ENCODE measurements around the gene EEF2K.
A peak's percentile ranks its signal among the peaks of the same experiment; 100 is the strongest.

EEF2K gene

DNA sequence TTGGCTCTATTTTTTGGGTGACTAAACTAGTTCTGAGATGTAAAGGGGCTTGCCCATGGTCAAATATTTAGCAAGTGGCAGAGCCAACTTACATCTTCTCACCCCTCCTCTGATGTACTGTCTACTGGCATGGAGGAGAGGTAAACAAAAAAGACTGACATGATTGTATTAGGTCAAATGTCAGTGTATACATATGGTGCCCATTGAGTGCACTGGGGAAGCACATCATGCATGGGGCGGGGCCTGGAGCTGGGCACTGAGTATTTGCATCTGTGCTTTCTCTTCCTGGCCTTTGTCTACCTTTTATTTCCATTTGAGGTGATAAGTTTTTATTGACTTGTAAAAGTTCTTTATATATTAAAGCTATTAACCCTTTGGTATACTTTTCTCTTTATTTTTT, 68.8 kb downstream of the EEF2K start:
- no peaks in the 10 kb centered on the region for H3K4me1 Mint-ChIP-seq
- no peak overlapping the region for H3K27ac Mint-ChIP-seq
- H3K36me3 Mint-ChIP-seq = peaks cover 60% of the 10 kb centered on the region
- H3K27me3 Mint-ChIP-seq = no peaks in the 10 kb centered on the region
- H3K4me3 Mint-ChIP-seq = no peak overlapping the region
- ATAC-seq = no peak
- no peaks in the 10 kb centered on the region for H3K9me3 Mint-ChIP-seq

DNA sequence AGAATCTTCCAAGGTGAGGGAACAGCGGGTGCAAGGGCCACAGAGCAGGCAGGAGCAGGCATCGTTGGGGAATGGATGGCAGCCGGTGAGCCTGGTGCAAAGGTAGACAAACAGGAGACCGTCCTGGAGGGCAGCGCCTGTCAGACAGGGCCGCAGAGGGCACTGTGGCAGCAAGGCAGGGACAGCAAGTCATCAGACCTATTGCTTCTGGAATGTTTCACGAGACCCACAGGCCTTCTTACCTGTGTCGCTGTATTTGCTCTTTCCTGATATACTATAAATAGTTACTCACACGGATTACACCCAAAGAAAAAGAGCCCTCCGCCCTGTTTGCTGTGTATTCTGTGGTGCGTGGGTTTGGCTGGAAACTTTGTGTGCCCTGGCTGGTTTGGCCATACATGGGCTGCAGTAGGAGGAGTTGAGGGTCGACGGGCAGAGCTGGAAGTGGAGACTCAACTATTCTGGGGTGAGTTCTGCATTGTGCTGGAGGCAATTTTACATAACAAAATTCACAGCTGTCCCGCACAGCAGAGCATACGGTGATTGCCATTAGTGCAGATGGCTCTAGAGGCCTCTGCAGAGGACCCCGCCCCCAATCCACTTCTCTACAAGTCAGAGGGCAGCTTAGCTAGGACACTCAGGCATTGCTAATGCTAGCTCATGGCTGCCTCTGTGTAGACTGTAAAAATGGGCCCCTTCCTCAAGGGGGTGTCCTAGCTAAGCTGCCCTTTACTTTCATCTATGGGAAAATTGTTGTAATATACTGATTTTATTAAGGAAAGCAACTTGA, 72.6 kb downstream of the EEF2K start:
- no peak overlapping the region for H3K27ac Mint-ChIP-seq
- H3K27me3 Mint-ChIP-seq = no peaks in the 10 kb centered on the region
- no peaks in the 10 kb centered on the region for H3K9me3 Mint-ChIP-seq
- peaks cover 61% of the 10 kb centered on the region for H3K36me3 Mint-ChIP-seq
- no peak overlapping the region for H3K4me3 Mint-ChIP-seq
- H3K4me1 Mint-ChIP-seq = no peaks in the 10 kb centered on the region
- ATAC-seq = no peak

DNA sequence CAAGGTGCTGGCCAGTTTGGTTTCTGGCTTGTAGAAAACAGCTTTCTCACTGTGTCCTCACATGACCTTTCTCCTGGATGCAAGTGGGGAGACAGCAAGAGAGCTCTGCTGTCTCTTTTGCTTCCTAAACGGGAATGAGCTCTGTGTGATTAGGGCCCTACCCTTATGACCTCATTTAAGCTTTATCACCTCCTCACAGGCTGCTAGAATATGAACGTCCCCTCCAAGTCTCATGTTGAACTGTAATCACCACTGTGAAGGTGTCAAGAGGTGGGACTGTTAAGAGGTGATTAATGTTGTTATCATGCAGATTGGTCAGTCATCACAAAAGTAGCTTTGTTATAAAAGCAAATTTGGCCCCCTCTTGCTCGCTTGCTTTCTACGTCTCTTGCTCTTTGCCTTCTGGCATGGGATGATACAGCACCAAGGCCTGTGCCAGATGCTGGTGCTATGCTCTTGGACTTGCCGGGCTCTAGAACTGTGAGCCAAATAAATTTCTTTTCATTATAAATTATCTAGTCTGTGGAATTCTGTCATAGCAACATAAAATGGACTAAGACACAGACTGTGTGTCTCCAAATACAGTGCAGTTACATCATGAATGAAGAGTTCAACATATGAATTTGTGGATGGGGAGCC, 76.3 kb downstream of the EEF2K start:
- Mint-ChIP-seq H3K36me3 (peaks cover 59% of the 10 kb centered on the region), H3K9me3 (no peaks in the 10 kb centered on the region), H3K4me1 (no peaks in the 10 kb centered on the region), H3K4me3 (no peak overlapping the region), H3K27me3 (no peaks in the 10 kb centered on the region), H3K27ac (no peak overlapping the region)
- no peak for ATAC-seq

DNA sequence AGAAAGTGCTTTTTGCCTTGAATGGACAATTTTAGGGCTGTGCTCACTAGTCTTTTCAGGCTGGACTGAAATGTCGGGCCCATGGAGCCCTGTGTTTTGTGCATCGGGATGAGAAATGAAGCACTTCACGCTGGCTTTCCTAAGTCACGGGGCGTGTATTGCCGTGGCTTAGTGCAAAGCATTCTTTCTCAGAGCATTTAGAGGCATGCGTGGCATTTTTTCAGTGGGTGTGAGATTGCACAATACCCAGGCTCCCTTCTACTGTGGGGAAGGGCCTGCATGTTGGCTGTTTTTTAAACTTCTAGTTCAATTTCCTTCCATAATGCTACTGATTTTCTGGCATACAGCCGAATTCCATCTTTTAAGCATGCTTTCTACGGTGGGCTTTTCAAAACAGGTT, 78.6 kb downstream of the EEF2K start:
- H3K27ac Mint-ChIP-seq = no peak overlapping the region
- no peaks in the 10 kb centered on the region for H3K9me3 Mint-ChIP-seq
- no peak for ATAC-seq
- peaks cover 45% of the 10 kb centered on the region for H3K36me3 Mint-ChIP-seq
- H3K4me1 Mint-ChIP-seq = no peaks in the 10 kb centered on the region
- no peaks in the 10 kb centered on the region for H3K27me3 Mint-ChIP-seq
- no peak overlapping the region for H3K4me3 Mint-ChIP-seq

DNA sequence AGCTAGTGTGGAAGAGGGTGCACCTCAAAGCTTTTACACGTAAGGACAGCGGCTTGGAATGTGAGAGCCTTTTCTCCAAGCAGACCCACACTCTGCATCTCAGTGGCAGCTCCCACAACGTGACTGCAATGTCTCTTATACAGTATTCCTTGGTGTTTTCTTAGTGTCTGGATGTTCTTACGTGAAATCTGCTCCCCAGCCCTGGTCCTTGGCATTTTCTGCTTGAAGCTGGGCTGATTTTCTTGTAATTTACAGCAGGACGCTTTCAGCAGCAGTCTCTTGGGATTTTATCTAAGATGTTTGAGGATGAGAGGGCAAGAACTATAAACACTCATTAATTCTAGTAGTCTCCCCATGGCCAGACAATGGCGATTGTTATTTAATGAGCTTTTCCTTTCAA, 79.0 kb downstream of the EEF2K start:
- ATAC-seq = no peak
- H3K4me3 Mint-ChIP-seq = no peak overlapping the region
- H3K4me1 Mint-ChIP-seq = no peaks in the 10 kb centered on the region
- H3K36me3 Mint-ChIP-seq = peaks cover 41% of the 10 kb centered on the region
- no peak overlapping the region for H3K27ac Mint-ChIP-seq
- no peaks in the 10 kb centered on the region for H3K27me3 Mint-ChIP-seq
- no peaks in the 10 kb centered on the region for H3K9me3 Mint-ChIP-seq

- Mint-ChIP-seq H3K9me3 (no peaks in the 10 kb centered on the region), H3K27ac (no peak overlapping the region), H3K27me3 (no peaks in the 10 kb centered on the region), H3K4me3 (no peak overlapping the region), H3K36me3 (peaks cover 4% of the 10 kb centered on the region), H3K4me1 (peaks cover under 1% of the 10 kb centered on the region)
- ATAC-seq = no peak
Observed at GRCh38 chr16:22291020-22291419, 84.9 kb downstream of the EEF2K start.

GRCh38 chr16:22291860-22292318, 85.8 kb downstream of the EEF2K start:
- H3K4me3 Mint-ChIP-seq = no peak overlapping the region
- H3K9me3 Mint-ChIP-seq = no peaks in the 10 kb centered on the region
- no peak for ATAC-seq
- H3K36me3 Mint-ChIP-seq = no peaks in the 10 kb centered on the region
- H3K27me3 Mint-ChIP-seq = no peaks in the 10 kb centered on the region
- H3K4me1 Mint-ChIP-seq = peaks cover 8% of the 10 kb centered on the region
- H3K27ac Mint-ChIP-seq = no peak overlapping the region

- no peaks in the 10 kb centered on the region for H3K9me3 Mint-ChIP-seq
- no peak overlapping the region for H3K4me3 Mint-ChIP-seq
- no peak for ATAC-seq
- H3K4me1 Mint-ChIP-seq = peaks cover 8% of the 10 kb centered on the region
- H3K27me3 Mint-ChIP-seq = no peaks in the 10 kb centered on the region
- no peaks in the 10 kb centered on the region for H3K36me3 Mint-ChIP-seq
- no peak overlapping the region for H3K27ac Mint-ChIP-seq
Observed at GRCh38 chr16:22292320-22292719, 86.2 kb downstream of the EEF2K start.

GRCh38 chr16:22293137-22294106, 87.3 kb downstream of the EEF2K start:
- Mint-ChIP-seq H3K9me3 (no peaks in the 10 kb centered on the region), H3K4me1 (peaks cover 16% of the 10 kb centered on the region), H3K27ac (no peak overlapping the region), H3K4me3 (no peak overlapping the region), H3K36me3 (no peaks in the 10 kb centered on the region), H3K27me3 (no peaks in the 10 kb centered on the region)
- no peak for ATAC-seq

GRCh38 chr16:22296225-22297113, 90.4 kb downstream of the EEF2K start:
- Mint-ChIP-seq H3K4me1 (peaks cover 45% of the 10 kb centered on the region), H3K36me3 (peaks cover 18% of the 10 kb centered on the region), H3K27ac (peak overlapping the region; percentile 94), H3K9me3 (no peaks in the 10 kb centered on the region), H3K27me3 (no peaks in the 10 kb centered on the region), H3K4me3 (peak overlapping the region; percentile 98)
- no peak for ATAC-seq

DNA sequence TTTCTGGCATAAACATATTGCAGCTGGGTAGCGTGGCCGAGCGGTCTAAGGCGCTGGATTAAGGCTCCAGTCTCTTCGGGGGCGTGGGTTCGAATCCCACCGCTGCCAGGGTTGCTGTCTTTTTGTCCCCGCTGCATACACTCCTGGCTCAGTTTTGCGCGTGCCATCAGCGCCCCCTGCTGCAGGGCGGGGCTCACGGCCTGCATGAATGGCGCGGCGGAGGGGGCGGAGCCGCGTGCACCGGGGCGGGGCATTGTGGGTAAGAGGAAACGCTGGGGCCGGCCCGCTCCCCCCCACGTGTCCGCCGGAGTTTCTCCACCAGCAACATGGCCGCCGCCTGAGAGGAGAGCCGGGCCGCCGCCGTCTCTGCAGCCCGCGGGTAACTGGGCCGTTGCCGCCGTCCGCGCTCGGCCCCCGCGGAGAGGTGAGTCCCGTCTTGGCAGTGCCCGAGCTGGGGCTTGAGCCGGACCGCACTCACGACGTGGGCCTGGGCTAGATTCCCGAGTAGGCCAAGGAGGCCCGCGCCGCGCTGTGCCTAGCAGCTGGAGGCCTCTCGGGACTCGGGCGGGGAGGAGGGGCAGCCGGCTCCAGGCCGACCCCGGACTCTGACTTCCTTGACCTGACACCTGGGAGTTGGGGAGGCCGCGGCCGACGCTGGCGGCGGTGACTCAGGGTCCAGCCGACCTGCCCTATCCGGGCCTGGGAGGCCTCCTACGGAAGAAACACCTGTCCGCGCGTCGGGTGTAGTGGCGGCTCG, 91.2 kb downstream of the EEF2K start, which contains the start of gene POLR3E:
POLR3E (plus strand) TSS at position 296 of the 757 bp plus-strand sequence. CDS start 5,560 bp downstream, outside the sequence.
- ATAC-seq = peak; percentile 98
- Mint-ChIP-seq H3K4me1 (peaks cover 50% of the 10 kb centered on the region), H3K36me3 (peaks cover 24% of the 10 kb centered on the region)

GRCh38 chr16:22297871-22298733, 92.0 kb downstream of the EEF2K start:
- ATAC-seq = peak; percentile 52

More for the DNA sequence above, 91.2 kb downstream of the EEF2K start, which contains the start of gene POLR3E:
- Mint-ChIP-seq H3K9me3 (no peaks in the 10 kb centered on the region), H3K27ac (peak within 1 kb of the TSS; percentile 94), H3K4me3 (peak within 1 kb of the TSS; percentile 98), H3K27me3 (no peaks in the 10 kb centered on the region)

DNA sequence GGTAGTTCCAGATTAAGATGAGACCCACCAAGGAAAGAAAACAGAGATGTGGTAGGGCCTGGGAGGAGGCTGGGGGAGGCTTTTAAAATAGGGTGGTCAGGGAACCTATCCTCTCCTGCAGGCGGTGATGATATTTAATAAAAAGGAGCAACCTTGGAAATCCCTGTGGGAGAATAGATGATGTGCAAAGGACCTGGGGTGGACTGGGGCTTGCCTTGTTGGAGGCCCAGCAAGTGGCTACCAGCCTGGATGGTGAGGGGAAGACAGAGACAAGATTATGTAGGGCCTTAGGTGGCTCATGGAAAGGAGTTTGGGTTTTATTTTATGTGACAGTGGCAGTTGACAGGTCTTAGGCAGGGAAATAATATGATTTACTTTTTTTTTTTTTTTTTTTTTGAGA, 93.0 kb downstream of the EEF2K start:
- no peak overlapping the region for H3K4me3 Mint-ChIP-seq
- no peaks in the 10 kb centered on the region for H3K9me3 Mint-ChIP-seq
- H3K27me3 Mint-ChIP-seq = no peaks in the 10 kb centered on the region
- H3K36me3 Mint-ChIP-seq = peaks cover 36% of the 10 kb centered on the region
- no peak for ATAC-seq
- H3K4me1 Mint-ChIP-seq = peaks cover 52% of the 10 kb centered on the region
- peak overlapping the region; percentile 94 for H3K27ac Mint-ChIP-seq

More at GRCh38 chr16:22297871-22298733, 92.0 kb downstream of the EEF2K start:
- H3K36me3 Mint-ChIP-seq = peaks cover 30% of the 10 kb centered on the region
- H3K27me3 Mint-ChIP-seq = no peaks in the 10 kb centered on the region
- peak overlapping the region; percentile 98 for H3K4me3 Mint-ChIP-seq
- no peaks in the 10 kb centered on the region for H3K9me3 Mint-ChIP-seq
- peaks cover 52% of the 10 kb centered on the region for H3K4me1 Mint-ChIP-seq
- H3K27ac Mint-ChIP-seq = peak overlapping the region; percentile 94

Measured in stimulated activated memory B cell treated with anti-CD40 and anti-IgM and Interleukin-4, amounts not matched to agents 10 μg/mL and 1 μg/mL and 100 μg/mL, for 72 hours (primary cell).